ENCODE results near the gene POU2F2.

Gene POU2F2

GRCh38 chr19:42121036-42121621 lies 11.1 kb downstream of the POU2F2 start:
- Mint-ChIP-seq H3K4me1 (peaks cover 80% of the 10 kb centered on the region), H3K27ac (peak overlapping the region; percentile 96 to 98), H3K9me3 (no peaks in the 10 kb centered on the region), H3K4me3 (peak overlapping the region; percentile 83 to 92), H3K27me3 (no peaks in the 10 kb centered on the region)
- peak; percentile 8 for ATAC-seq
- no peak for DNase-seq

GRCh38 chr19:42120276-42120980 lies 11.8 kb downstream of the POU2F2 start:
- Mint-ChIP-seq H3K4me1 (peaks cover 80% of the 10 kb centered on the region), H3K27ac (peak overlapping the region; percentile 96 to 98), H3K4me3 (peak overlapping the region; percentile 83 to 92), H3K9me3 (no peaks in the 10 kb centered on the region), H3K27me3 (no peaks in the 10 kb centered on the region)
- no peak for DNase-seq
- ATAC-seq = no peak

- H3K9me3 Mint-ChIP-seq = no peaks in the 10 kb centered on the region
- DNase-seq (no peak), ATAC-seq (no peak)
- H3K4me1 Mint-ChIP-seq = peaks cover 82% of the 10 kb centered on the region
- no peak overlapping the region for H3K4me3 Mint-ChIP-seq
- no peaks in the 10 kb centered on the region for H3K27me3 Mint-ChIP-seq
- no peak overlapping the region for H3K27ac Mint-ChIP-seq
Measured at GRCh38 chr19:42117076-42117475, 15.2 kb downstream of the POU2F2 start.

- Mint-ChIP-seq H3K4me1 (peaks cover 83% of the 10 kb centered on the region), H3K27ac (no peak overlapping the region), H3K9me3 (no peaks in the 10 kb centered on the region), H3K4me3 (no peak overlapping the region), H3K27me3 (no peaks in the 10 kb centered on the region)
- ATAC-seq = no peak
- no peak for DNase-seq
Measured at GRCh38 chr19:42116308-42117075, 15.8 kb downstream of the POU2F2 start.

- Mint-ChIP-seq H3K9me3 (no peaks in the 10 kb centered on the region), H3K4me1 (peaks cover 83% of the 10 kb centered on the region), H3K4me3 (no peak overlapping the region), H3K27me3 (no peaks in the 10 kb centered on the region), H3K27ac (peak overlapping the region in 1 of 2 donors; percentile 56)
- no peak for ATAC-seq
- DNase-seq = no peak
Measured at GRCh38 chr19:42115705-42116104, 16.5 kb downstream of the POU2F2 start.

- Mint-ChIP-seq H3K27ac (peak overlapping the region; percentile 27 to 77), H3K9me3 (no peaks in the 10 kb centered on the region), H3K4me3 (no peak overlapping the region), H3K27me3 (no peaks in the 10 kb centered on the region), H3K4me1 (peaks cover 79% of the 10 kb centered on the region)
- ATAC-seq (no peak), DNase-seq (no peak)
Measured at GRCh38 chr19:42115219-42115618, 17.0 kb downstream of the POU2F2 start.

- Mint-ChIP-seq H3K27me3 (no peaks in the 10 kb centered on the region), H3K9me3 (no peaks in the 10 kb centered on the region), H3K4me1 (peaks cover 74% of the 10 kb centered on the region), H3K4me3 (no peak overlapping the region), H3K27ac (no peak overlapping the region)
- DNase-seq = no peak
- no peak for ATAC-seq
Measured at GRCh38 chr19:42114412-42114811, 17.8 kb downstream of the POU2F2 start.

- Mint-ChIP-seq H3K4me1 (peaks cover 71% of the 10 kb centered on the region), H3K9me3 (no peaks in the 10 kb centered on the region), H3K4me3 (peak overlapping the region; percentile 17 to 24), H3K27ac (peak overlapping the region; percentile 84 to 91), H3K27me3 (no peaks in the 10 kb centered on the region)
- ATAC-seq (peak; percentile 33), DNase-seq (no peak)
Measured at GRCh38 chr19:42113641-42114348, 18.5 kb downstream of the POU2F2 start.

GRCh38 chr19:42111811-42112210 lies 20.4 kb downstream of the POU2F2 start:
- Mint-ChIP-seq H3K27ac (peak overlapping the region; percentile 75 to 79), H3K4me3 (no peak overlapping the region), H3K9me3 (no peaks in the 10 kb centered on the region), H3K27me3 (no peaks in the 10 kb centered on the region), H3K4me1 (peaks cover 72% of the 10 kb centered on the region)
- ATAC-seq = peak; percentile 3
- DNase-seq = no peak

- H3K27me3 Mint-ChIP-seq = no peaks in the 10 kb centered on the region
- H3K4me1 Mint-ChIP-seq = peaks cover 70% of the 10 kb centered on the region
- peak overlapping the region in 1 of 2 donors; percentile 79 for H3K27ac Mint-ChIP-seq
- H3K9me3 Mint-ChIP-seq = no peaks in the 10 kb centered on the region
- no peak overlapping the region for H3K4me3 Mint-ChIP-seq
- DNase-seq (no peak), ATAC-seq (no peak)
Measured at GRCh38 chr19:42111384-42111783, 20.9 kb downstream of the POU2F2 start.

GRCh38 chr19:42110658-42111057 lies 21.6 kb downstream of the POU2F2 start:
- H3K9me3 Mint-ChIP-seq = no peaks in the 10 kb centered on the region
- H3K27me3 Mint-ChIP-seq = no peaks in the 10 kb centered on the region
- no peak overlapping the region for H3K4me3 Mint-ChIP-seq
- H3K4me1 Mint-ChIP-seq = peaks cover 70% of the 10 kb centered on the region
- ATAC-seq = no peak
- DNase-seq = no peak
- H3K27ac Mint-ChIP-seq = no peak overlapping the region

GRCh38 chr19:42109896-42110295 lies 22.4 kb downstream of the POU2F2 start:
- no peak for DNase-seq
- Mint-ChIP-seq H3K27ac (no peak overlapping the region), H3K9me3 (no peaks in the 10 kb centered on the region), H3K4me3 (no peak overlapping the region), H3K27me3 (no peaks in the 10 kb centered on the region), H3K4me1 (peaks cover 70% of the 10 kb centered on the region)
- no peak for ATAC-seq

- Mint-ChIP-seq H3K9me3 (no peaks in the 10 kb centered on the region), H3K4me1 (peaks cover 64% of the 10 kb centered on the region), H3K4me3 (no peak overlapping the region), H3K27ac (no peak overlapping the region), H3K27me3 (no peaks in the 10 kb centered on the region)
- ATAC-seq = peak; percentile 95
- DNase-seq = peak; percentile 81 to 87
Measured at GRCh38 chr19:42108527-42109389, 23.5 kb downstream of the POU2F2 start.

GRCh38 chr19:42105368-42105767 lies 26.9 kb downstream of the POU2F2 start:
- Mint-ChIP-seq H3K9me3 (no peaks in the 10 kb centered on the region), H3K4me3 (peak overlapping the region in 1 of 2 donors; percentile 77), H3K27ac (peak overlapping the region; percentile 2 to 4), H3K4me1 (peaks cover 33% of the 10 kb centered on the region), H3K27me3 (no peaks in the 10 kb centered on the region)
- ATAC-seq (no peak), DNase-seq (no peak)

GRCh38 chr19:42102877-42103276 lies 29.4 kb downstream of the POU2F2 start:
- no peaks in the 10 kb centered on the region for H3K9me3 Mint-ChIP-seq
- no peak overlapping the region for H3K4me3 Mint-ChIP-seq
- no peak overlapping the region for H3K27ac Mint-ChIP-seq
- no peak for ATAC-seq
- H3K27me3 Mint-ChIP-seq = no peaks in the 10 kb centered on the region
- DNase-seq = no peak
- H3K4me1 Mint-ChIP-seq = peaks cover 27% of the 10 kb centered on the region

Measured in stimulated activated naive CD8-positive, alpha-beta T cell treated with anti-CD3 and anti-CD28 coated beads, Interleukin-15, amount 100 ng/mL, for 72 hours (primary cell).